IMR-90 (cell line): Measurements from ENCODE around the gene LPXN. TPM values are rescaled to one million over a fixed set of nuclear protein-coding genes. Genes with fewer than 3 reads are reported as not detected.

Source experiments
- ATAC-seq: fragments of 200-7000 bp; cut with Tn5 transposase; 2 replicates; pipeline ENCODE4 v1.9.1; 2020; ENCODE audit warnings: low read depth, mild to moderate bottlenecking, moderate library complexity
- BruUV-seq: library from RNA; stranded (reverse); fragments of 400-500 nt; replicated peaks from 2 replicates; lab custom pipeline; 2021; lab: Mats Ljungman, UMichigan
- CTCF ChIA-PET: fragments of 300-600 bp; formaldehyde crosslinking; extraction: SDS; loops from one replicate; lab custom pipeline; 2021; ENCODE audit warnings: antibody characterized with exemption; lab: Yijun Ruan, JAX
- POLR2A ChIA-PET: fragments of 300-600 bp; sonication (Branson Sonifier 250); formaldehyde crosslinking; loops from one replicate; lab custom pipeline; 2022; ENCODE audit warnings: antibody characterized with exemption; ENCODE audit not compliant: unreplicated experiment; lab: Charles Lee
- DNase-seq: peaks from one replicate; pipeline ENCODE4 v3.0.0; 2013
- H2AFZ ChIP-seq: replicated peaks from 2 replicates; pipeline ENCODE3; 2013; ENCODE audit warnings: low read length, mild to moderate bottlenecking; ENCODE audit not compliant: poor library complexity
- H2AK5ac ChIP-seq: 2 replicates; pipeline ENCODE4 v1.6.1; 2013; ENCODE audit warnings: low read depth, low read length, inconsistent platforms
- H2AK9ac ChIP-seq: replicated peaks from 2 replicates; pipeline ENCODE3; 2013; ENCODE audit warnings: mild to moderate bottlenecking, low read depth, low read length, moderate library complexity; ENCODE audit not compliant: poor library complexity
- H2BK120ac ChIP-seq: 2 replicates; pipeline ENCODE4 v1.6.1; 2013; ENCODE audit warnings: low read depth, low read length, inconsistent platforms
- H2BK15ac ChIP-seq: 3 replicates; pipeline ENCODE4 v1.6.1; 2013; ENCODE audit warnings: low read depth, low read length, inconsistent platforms
- H2BK20ac ChIP-seq: 2 replicates; pipeline ENCODE4 v1.6.1; 2013; ENCODE audit warnings: low read depth, mild to moderate bottlenecking, inconsistent platforms, low read length, moderate library complexity
- H2BK5ac ChIP-seq: 2 replicates; pipeline ENCODE4 v1.6.1; 2013; ENCODE audit warnings: mild to moderate bottlenecking, low read depth, low read length, inconsistent platforms; ENCODE audit not compliant: poor library complexity, severe bottlenecking
- H3K14ac ChIP-seq: replicated peaks from 2 replicates; pipeline ENCODE4 v1.6.1; 2013; ENCODE audit warnings: low read depth, low read length, inconsistent platforms
- H3K18ac ChIP-seq: 2 replicates; pipeline ENCODE4 v1.6.1; 2013; ENCODE audit warnings: low read depth, low read length, control low read depth
- H3K23ac ChIP-seq: 2 replicates; pipeline ENCODE4 v1.6.1; 2013; ENCODE audit warnings: low read depth, low read length, inconsistent platforms
- H3K27ac ChIP-seq: 2 replicates; pipeline ENCODE4 v1.5.1; 2013; ENCODE audit warnings: mild to moderate bottlenecking, control low read depth, low read length; ENCODE audit not compliant: insufficient read depth
- H3K27me3 ChIP-seq: 2 replicates; pipeline ENCODE4 v1.6.1; 2013; ENCODE audit warnings: low read length; ENCODE audit not compliant: control insufficient read depth, insufficient read depth
- H3K36me3 ChIP-seq: 2 replicates; pipeline ENCODE4 v1.6.1; 2013; ENCODE audit warnings: low read length, mixed read lengths; ENCODE audit not compliant: control insufficient read depth, insufficient read depth
- H3K4ac ChIP-seq: 2 replicates; pipeline ENCODE4 v1.6.1; 2013; ENCODE audit warnings: low read depth, low read length, inconsistent platforms
- H3K4me1 ChIP-seq: 2 replicates; pipeline ENCODE4 v1.6.1; 2013; ENCODE audit warnings: low read length, mixed read lengths; ENCODE audit not compliant: control insufficient read depth, insufficient read depth
- H3K4me2 ChIP-seq: 2 replicates; pipeline ENCODE4 v1.6.1; 2013; ENCODE audit warnings: low read depth, mild to moderate bottlenecking, control low read depth, low read length, moderate library complexity
- H3K4me3 ChIP-seq: 2 replicates; pipeline ENCODE4 v1.5.1; 2013; ENCODE audit warnings: low read depth, mild to moderate bottlenecking, control low read depth, low read length, moderate library complexity; ENCODE audit not compliant: insufficient read depth
- H3K56ac ChIP-seq: 2 replicates; pipeline ENCODE4 v1.6.1; 2013; ENCODE audit warnings: low read length, inconsistent platforms; ENCODE audit not compliant: insufficient read depth; ENCODE audit errors: extremely low read depth
- H3K79me1 ChIP-seq, 2 experiments: 2 replicates each; pipeline ENCODE4 v1.6.1; 2013; ENCODE audit warnings: low read length in 2 of 2, inconsistent platforms in 1 of 2, low read depth in 1 of 2
- H3K9ac ChIP-seq: 2 replicates; pipeline ENCODE4 v1.6.1; 2013; ENCODE audit warnings: low read depth, low read length, control low read depth
- H3K9me1 ChIP-seq: 2 replicates; pipeline ENCODE4 v1.6.1; 2013; ENCODE audit warnings: low read length, inconsistent platforms; ENCODE audit not compliant: insufficient read depth
- H3K9me3 ChIP-seq: 2 replicates; pipeline ENCODE4 v1.6.1; 2013; ENCODE audit warnings: low read length; ENCODE audit not compliant: control insufficient read depth, insufficient read depth
- H4K20me1 ChIP-seq: 2 replicates; pipeline ENCODE4 v1.6.1; 2013; ENCODE audit warnings: low read length, inconsistent platforms; ENCODE audit not compliant: insufficient read depth
- H4K5ac ChIP-seq: 2 replicates; pipeline ENCODE4 v1.6.1; 2013; ENCODE audit warnings: mild to moderate bottlenecking, low read depth, low read length, control low read depth
- H4K8ac ChIP-seq, 2 experiments: 2 replicates each; pipeline ENCODE4 v1.6.1; 2013; ENCODE audit warnings: low read depth in 2 of 2, low read length in 2 of 2, control low read depth in 1 of 2, inconsistent platforms in 1 of 2
- H4K91ac ChIP-seq: 2 replicates; pipeline ENCODE4 v1.6.1; 2013; ENCODE audit warnings: low read depth, low read length, inconsistent platforms; ENCODE audit not compliant: insufficient read depth
- BHLHE40 ChIP-seq: fragments of 150-350 bp; IDR thresholded peaks from 2 replicates; pipeline ENCODE4 v1.6.1; 2016; ENCODE audit warnings: mild to moderate bottlenecking, low read depth, low read length
- CEBPB ChIP-seq: IDR thresholded peaks from 2 replicates; pipeline ENCODE4 v1.6.1; 2012; ENCODE audit warnings: low read depth, low read length, improper control_type of control experiment
- CTCF ChIP-seq: conservative IDR thresholded peaks from 2 replicates; pipeline ENCODE4 v1.5.1; 2012; ENCODE audit warnings: mild to moderate bottlenecking, low read depth, low read length, improper control_type of control experiment
- ELK1 ChIP-seq: fragments of 150-350 bp; IDR thresholded peaks from 2 replicates; pipeline ENCODE4 v1.6.1; 2016; ENCODE audit warnings: low read depth, mild to moderate bottlenecking, low read length, moderate library complexity, borderline replicate concordance
- MAFK ChIP-seq: IDR thresholded peaks from 2 replicates; pipeline ENCODE4 v1.6.1; 2012; ENCODE audit warnings: low read depth, low read length, improper control_type of control experiment
- NFE2L2 ChIP-seq: fragments of 150-350 bp; IDR thresholded peaks from 2 replicates; pipeline ENCODE4 v1.6.1; 2016; ENCODE audit warnings: low read depth, mild to moderate bottlenecking, low read length
- RAD21 ChIP-seq: IDR thresholded peaks from 2 replicates; pipeline ENCODE4 v1.6.1; 2012; ENCODE audit warnings: low read length, improper control_type of control experiment
- RCOR1 ChIP-seq: IDR thresholded peaks from 2 replicates; pipeline ENCODE4 v1.6.1; 2012; ENCODE audit warnings: mild to moderate bottlenecking, low read length, improper control_type of control experiment; ENCODE audit not compliant: insufficient replicate concordance
- SMC3 ChIP-seq: fragments of 150-350 bp; IDR thresholded peaks from 2 replicates; pipeline ENCODE4 v1.6.1; 2016; ENCODE audit warnings: low read depth, mild to moderate bottlenecking, antibody characterized with exemption, low read length, moderate library complexity
- USF2 ChIP-seq: fragments of 150-350 bp; IDR thresholded peaks from 2 replicates; pipeline ENCODE4 v1.6.1; 2017; ENCODE audit warnings: mild to moderate bottlenecking, antibody characterized with exemption, low read length, low read depth
- WGBS, 2 experiments: methylation state at CpG; one replicate each; pipeline versions ENCODE4 v1.1.5 to v1.1.7; 2013; ENCODE audit warnings: missing lambda C conversion rate in 2 of 2; ENCODE audit not compliant: insufficient read length in 1 of 2; ENCODE audit errors: extremely low coverage in 2 of 2; 5-methylcytosine and 5-hydroxymethylcytosine counted together
- dilution Hi-C: fragments of 300-500 bp; cut with HindIII; formaldehyde crosslinking; loops from one replicate; pipeline ENCODE4 v1.14.3; 2018; ENCODE audit warnings: low sequenced_read_pairs; ENCODE audit not compliant: unreplicated experiment
- in situ Hi-C: fragments of 300-500 bp; cut with MboI; formaldehyde crosslinking; loops from 3 replicates; pipeline ENCODE4 v1.14.3; 2019; ENCODE audit warnings: low sequenced_read_pairs, inconsistent platforms, mixed read lengths
- intact Hi-C: fragments of 100-400 bp; cut with micrococcal nuclease; formaldehyde crosslinking; loops from 2 replicates; pipeline ENCODE4 v1.10.0; 2022
- polyA plus RNA-seq, 3 experiments: library from polyadenylated mRNA; depleted of rRNA; stranded (reverse); fragments of >200 nt; gene quantifications; 2 replicates each; pipeline ENCODE4 v1.2.3, GENCODE V29; 2012; ENCODE audit warnings: low replicate concordance in 1 of 3
- total RNA-seq: library from RNA; depleted of rRNA; stranded (reverse); fragments of >200 nt; gene quantifications from 2 replicates; pipeline ENCODE4 v1.2.3, GENCODE V29; 2012

Gene LPXN
- total and polyA plus RNA-seq, 2 of the 4 experiments (the other 2 are of a cell fraction), result 13.4 to 15.7 TPM

DNA sequence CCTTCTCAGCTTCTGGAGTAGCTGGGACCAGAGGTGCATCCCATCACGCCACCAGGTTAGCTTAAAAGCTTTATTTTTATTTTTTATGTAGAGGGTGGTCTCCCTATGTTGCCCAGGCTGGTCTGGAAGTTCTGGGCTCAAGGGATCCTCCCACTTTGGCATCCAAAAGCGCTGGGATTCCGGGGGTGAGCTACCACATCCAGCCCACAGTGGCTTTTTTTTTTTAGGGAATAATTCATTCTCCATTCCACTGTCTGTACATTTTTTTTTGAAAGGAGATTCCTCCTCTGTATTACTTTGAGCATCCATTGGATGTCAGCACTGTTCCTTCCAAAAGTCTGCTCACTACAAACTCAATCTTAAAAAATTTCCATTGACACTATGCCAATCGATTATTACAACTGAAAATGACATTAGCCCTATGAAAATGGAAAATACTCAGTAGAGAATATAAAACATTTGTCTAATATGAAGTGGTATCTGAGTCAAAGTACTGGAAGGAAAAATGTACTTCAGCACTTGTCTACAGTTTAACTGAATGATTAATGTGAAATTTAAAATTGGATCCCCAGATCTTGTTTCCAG, 1.3 kb upstream of the LPXN start:
- intact Hi-C loops, result loop anchor here (1.0 to 10.0 kb wide), 6 partner anchors 53 to 978 kb away; partner anchors contain the start of gene FAM111A
- Histone ChIP-seq H3K4me3 (peak overlapping the region; percentile 61), H2BK15ac (peak overlapping the region; percentile 93; the same call in 2 of the 3 replicates), H3K79me1 (peaks cover 8 to 27% of the 10 kb centered on the region in 2 experiments; a peak in 3 of 4 replicates), H4K91ac (peak overlapping the region; percentile 94), H3K4me1 (peaks cover 15% of the 10 kb centered on the region), H3K9me1 (peaks cover 5% of the 10 kb centered on the region; the same call in 1 of the 2 replicates), H2BK5ac (peak overlapping the region; percentile 94), H4K8ac (peak overlapping the region; percentile 88 to 93), H2AFZ (no peak overlapping the region), H3K56ac (peak overlapping the region; percentile 99), H3K27me3 (no peaks in the 10 kb centered on the region), H3K4ac (peak overlapping the region; percentile 98), H2AK5ac (peak overlapping the region; percentile 98), H3K27ac (peak overlapping the region; percentile 92), H3K36me3 (no peaks in the 10 kb centered on the region), H3K4me2 (peak overlapping the region; percentile 74), H2BK120ac (peak overlapping the region; percentile 93), H3K23ac (peak overlapping the region; percentile 88), H3K18ac (peak overlapping the region; percentile 78; the same call in 1 of the 2 replicates), H2BK20ac (peak overlapping the region; percentile 95), H3K9ac (peak overlapping the region; percentile 89), H4K20me1 (peaks cover 7% of the 10 kb centered on the region), H3K9me3 (no peaks in the 10 kb centered on the region), H3K14ac (peak overlapping the region; percentile 94), H4K5ac (peak overlapping the region; percentile 77), H2AK9ac (peak overlapping the region; percentile 82)
- no peak for TF ChIP-seq MAFK
- TF ChIP-seq SMC3, result peak; percentile 55
- TF ChIP-seq CEBPB, result no peak
- TF ChIP-seq ELK1, result no peak
- TF ChIP-seq CTCF, result peak; percentile 68
- no peak for TF ChIP-seq USF2
- no peak for TF ChIP-seq NFE2L2
- peak; percentile 66 for TF ChIP-seq RAD21
- TF ChIP-seq RCOR1, result no peak
- no peak for TF ChIP-seq BHLHE40
- no peak for ATAC-seq
- ChIA-PET POLR2A (interaction anchor here (0.6 to 1.0 kb wide), 3 partner anchors 51 to 978 kb away, joined by 3 to 5 read pairs (median 4); no protein-coding TSS in a partner anchor), CTCF (interaction anchor here (0.5 to 2.3 kb wide), 17 partner anchors 9 to 1017 kb away, joined by 3 to 25 read pairs (median 3); partner anchors contain the start of gene DTX4)
- no CpG with 5 or more reads among the region's 4 CpGs for WGBS, 2 experiments
- in situ Hi-C loops, result loop anchor here (5.0 to 25.0 kb wide), 3 partner anchors 50 to 985 kb away; no protein-coding TSS in a partner anchor
- dilution Hi-C loops, result no loop called here
- no TSS peak for BruUV-seq
- DNase-seq, result peak; percentile 66
